Upper lobe of left lung (tissue), 6 donors: Measurements from ENCODE around the gene DIP2C. TPM values are rescaled to one million over a fixed set of nuclear protein-coding genes. Genes with fewer than 3 reads are reported as not detected.

Experiments used
- ATAC-seq, 2 donors: fragments of 200-7000 bp; cut with Tn5 transposase; one replicate each; pipeline ENCODE4 v1.9.1; 2022; ENCODE audit warnings: mild to moderate bottlenecking in 2 of 2, moderate library complexity in 2 of 2; ENCODE audit not compliant: low FRiP score in 2 of 2
- DNase-seq, 2 donors: peaks; one replicate each; pipeline ENCODE4 v3.0.0-alpha.2; 2019 to 2020
- H3K27ac ChIP-seq, 4 donors: fragments of 200-600 bp; sonication (generic); one replicate each; pipeline ENCODE4 v1.5.1; 2016 to 2019
- H3K27me3 ChIP-seq, 4 donors: fragments of 200-600 bp; sonication (generic); one replicate each; pipeline ENCODE4 v1.5.1; 2017 to 2019
- H3K36me3 ChIP-seq, 4 donors: fragments of 200-600 bp; sonication (generic); one replicate each; pipeline ENCODE4 v1.5.1; 2016 to 2019
- H3K4me1 ChIP-seq, 4 donors: fragments of 200-600 bp; sonication (generic); one replicate each; pipeline ENCODE4 v1.5.1; 2018 to 2019
- H3K4me3 ChIP-seq, 4 donors: fragments of 200-600 bp; sonication (generic); one replicate each; pipeline ENCODE4 v1.5.1; 2017 to 2019; ENCODE audit warnings: mild to moderate bottlenecking in 2 of 4, moderate library complexity in 1 of 4
- H3K9me3 ChIP-seq, 4 donors: fragments of 200-600 bp; sonication (generic); one replicate each; pipeline ENCODE4 v1.5.1; 2018 to 2019
- CTCF ChIP-seq, 6 experiments: fragments of 450-650 bp in 4 of 6; fragments of 200-600 bp in 2 of 6; sonication (generic) in 2 of 6; IDR thresholded peaks; one replicate each; pipeline ENCODE4 v1.5.1; 2016 to 2019; ENCODE audit warnings: antibody characterized with exemption in 6 of 6
- EP300 ChIP-seq, 4 donors: sonication (generic); formaldehyde crosslinking; IDR thresholded peaks; one replicate each; pipeline ENCODE4 v1.5.1; 2017; ENCODE audit warnings: antibody characterized with exemption in 4 of 4, control low read depth in 2 of 4
- POLR2A ChIP-seq, 4 donors: fragments of 450-650 bp; IDR thresholded peaks; one replicate each; pipeline ENCODE4 v1.5.1; 2016 to 2017; ENCODE audit warnings: antibody characterized with exemption in 4 of 4, mild to moderate bottlenecking in 2 of 4
- POLR2AphosphoS5 ChIP-seq, 2 donors: sonication (generic); formaldehyde crosslinking; IDR thresholded peaks; one replicate each; pipeline ENCODE4 v1.5.1; 2017; ENCODE audit warnings: antibody characterized with exemption in 2 of 2
- WGBS, 2 donors: methylation state at CpG; one replicate each; pipeline ENCODE4 v1.1.5; 2017 to 2018; 5-methylcytosine and 5-hydroxymethylcytosine counted together
- total RNA-seq, 6 donors: library from RNA; depleted of rRNA in 4 of 6; stranded (reverse); fragments of >200 nt in 4 of 6; gene quantifications; one replicate each; pipeline versions ENCODE4 v1.1.0 to v1.2.1, GENCODE V29; 2016 to 2021
- donor health status: DM: no; HTN: no; CAD: no; lungs with moderate emphysema.
- donor health status: DM: no; HTN: yes; CAD: no; lungs with severe emphysema.

Gene DIP2C
- total RNA-seq, 6 donors from 2014 or later = 11.6 to 32.5 (median 14.7) TPM

- ATAC-seq (no peak), DNase-seq (no peak)
- H3K9me3 ChIP-seq = no peaks in the 10 kb centered on the region
- TF ChIP-seq POLR2A (IDR thresholded peaks at IDR 0.05) = no peak
- TF ChIP-seq CTCF (IDR thresholded peaks at IDR 0.05) = no peak
- no peak for TF ChIP-seq POLR2AphosphoS5 (IDR thresholded peaks at IDR 0.05)
- no peak for TF ChIP-seq EP300 (IDR thresholded peaks at IDR 0.05)
- WGBS, 2 donors = 98 to 100% methylated on average over 7 of the region's 7 CpGs
- no peaks in the 10 kb centered on the region for H3K36me3 ChIP-seq
- H3K27ac ChIP-seq = no peak overlapping the region
- H3K27me3 ChIP-seq = no peaks in the 10 kb centered on the region
- no peak overlapping the region for H3K4me3 ChIP-seq
- H3K4me1 ChIP-seq = peaks cover 0 to 4% (median 0%) of the 10 kb centered on the region in 4 donors
Measured at GRCh38 chr10:667602-668143, 21.8 kb downstream of the DIP2C start.

DNA sequence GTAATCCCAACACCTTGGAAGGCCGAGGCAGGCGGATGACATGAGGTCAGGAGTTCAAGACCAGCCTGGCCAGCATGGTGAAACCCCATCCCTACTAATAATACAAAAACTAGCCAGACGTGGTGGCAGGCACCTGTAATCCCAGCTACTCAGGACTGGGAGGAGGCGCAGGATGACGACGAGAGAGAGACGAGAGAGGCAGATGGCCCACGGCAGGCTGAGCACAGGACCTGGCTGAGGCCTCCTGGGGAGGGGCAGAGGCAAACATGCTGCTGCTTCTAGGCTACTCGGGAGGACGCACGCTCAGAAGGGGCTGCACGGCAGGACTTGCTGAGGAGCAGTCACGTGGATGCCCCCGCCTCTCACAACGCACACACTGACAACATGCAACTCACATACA is 22.4 kb downstream of the DIP2C start:
- Histone ChIP-seq H3K36me3 (no peaks in the 10 kb centered on the region), H3K9me3 (no peaks in the 10 kb centered on the region), H3K4me1 (peaks cover 0 to 4% (median 0%) of the 10 kb centered on the region in 4 donors), H3K27ac (no peak overlapping the region), H3K4me3 (no peak overlapping the region), H3K27me3 (no peaks in the 10 kb centered on the region)
- peak in 1 of 2 donors; percentile 44 for DNase-seq
- ATAC-seq = no peak
- WGBS, 2 donors = 91 to 95% methylated on average over 11 to 15 of the region's 15 CpGs
- TF ChIP-seq CTCF (IDR thresholded peaks at IDR 0.05) (no peak), POLR2A (IDR thresholded peaks at IDR 0.05) (no peak), EP300 (IDR thresholded peaks at IDR 0.05) (no peak), POLR2AphosphoS5 (IDR thresholded peaks at IDR 0.05) (no peak)

DNA sequence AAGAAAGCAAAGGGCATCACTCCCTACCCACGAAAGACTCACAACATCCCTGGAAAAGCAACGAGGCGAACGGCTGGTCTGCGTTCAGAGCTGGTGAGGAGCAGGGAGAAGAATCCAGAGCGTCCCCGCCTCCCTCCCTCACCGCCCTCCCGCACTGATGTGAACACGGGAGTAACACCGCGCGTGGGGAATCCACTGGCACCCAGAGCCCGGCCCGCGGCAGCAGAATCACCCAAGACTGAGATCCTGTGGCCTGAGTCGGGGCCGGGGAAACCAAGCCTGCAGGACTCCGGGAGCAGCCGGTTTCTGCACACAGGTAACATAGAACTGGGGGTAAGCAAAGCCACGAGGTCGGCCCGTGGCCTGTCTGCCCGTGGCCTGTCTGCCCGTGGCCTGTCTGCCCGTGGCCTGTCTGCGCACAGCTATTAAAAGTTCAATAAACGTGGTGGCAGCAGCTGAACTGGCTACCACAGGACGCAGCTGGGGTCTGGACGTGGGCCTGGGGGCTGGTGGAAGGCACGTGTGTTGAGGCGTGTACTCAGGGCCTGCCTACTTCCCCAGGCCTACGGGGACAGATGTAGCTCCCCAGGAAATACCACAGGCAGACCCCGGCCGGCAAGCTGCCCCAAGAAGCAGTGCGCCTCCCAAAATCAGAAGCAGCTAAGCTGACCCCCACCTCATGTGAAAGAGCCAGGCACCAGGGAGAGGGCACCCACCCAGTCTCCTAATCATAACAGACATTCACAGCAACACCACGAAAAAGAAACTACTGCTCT is 23.0 kb downstream of the DIP2C start:
- ATAC-seq (peak; percentile 8 to 42), DNase-seq (peak in 1 of 2 donors; percentile 61)
- Histone ChIP-seq H3K4me1 (peaks cover 0 to 4% (median 0%) of the 10 kb centered on the region in 4 donors), H3K27me3 (no peaks in the 10 kb centered on the region), H3K27ac (no peak overlapping the region), H3K36me3 (no peaks in the 10 kb centered on the region), H3K9me3 (no peaks in the 10 kb centered on the region), H3K4me3 (peak overlapping the region in 2 of 4 donors; percentile 39 to 45)
- 87 to 96% methylated on average over 20 to 37 of the region's 37 CpGs for WGBS, 2 donors
- TF ChIP-seq EP300 (IDR thresholded peaks at IDR 0.05) (no peak), CTCF (IDR thresholded peaks at IDR 0.05) (no peak), POLR2A (IDR thresholded peaks at IDR 0.05) (no peak), POLR2AphosphoS5 (IDR thresholded peaks at IDR 0.05) (no peak)

DNA sequence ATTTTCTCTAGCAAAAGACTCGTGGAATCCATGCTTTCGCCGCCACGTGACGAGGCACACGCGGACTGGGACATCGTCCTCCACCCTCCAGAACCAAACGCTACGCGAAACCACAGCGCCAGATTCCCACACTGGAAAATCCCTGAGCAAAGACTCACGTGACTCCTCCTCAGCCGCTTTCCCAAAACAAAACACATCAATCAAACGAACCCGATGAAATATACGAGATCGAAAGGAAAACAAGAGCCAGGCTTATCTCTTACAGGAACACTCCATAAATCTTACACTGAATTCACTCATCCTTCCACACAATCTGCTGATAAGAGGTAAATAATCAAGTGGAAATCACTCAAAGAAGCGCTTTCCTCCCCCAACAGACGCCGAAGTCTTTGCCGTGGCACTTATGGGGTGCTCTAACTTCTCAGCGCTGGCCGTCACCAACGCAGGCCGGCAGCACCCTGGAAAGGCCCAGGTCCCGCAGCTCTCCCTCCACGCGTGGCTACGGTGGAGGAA is 23.8 kb downstream of the DIP2C start:
- H3K36me3 ChIP-seq = no peaks in the 10 kb centered on the region
- TF ChIP-seq CTCF (IDR thresholded peaks at IDR 0.05) (no peak), POLR2AphosphoS5 (IDR thresholded peaks at IDR 0.05) (peak in 1 of 2 donors; percentile 36)
- peak in 1 of 2 donors; percentile 55 for DNase-seq
- H3K4me1 ChIP-seq = peaks cover 0 to 4% (median 0%) of the 10 kb centered on the region in 4 donors
- ATAC-seq = peak in 1 of 2 donors; percentile 81
- H3K4me3 ChIP-seq = peak overlapping the region in 3 of 4 donors; percentile 20 to 45 (median 39)
- peak overlapping the region in 1 of 4 donors; percentile 54 for H3K27ac ChIP-seq
- 60 to 73% methylated on average over 30 of the region's 30 CpGs for WGBS, 2 donors
- H3K9me3 ChIP-seq = no peaks in the 10 kb centered on the region
- no peaks in the 10 kb centered on the region for H3K27me3 ChIP-seq
